Embryonic facial prominence (tissue), 1 donor: ENCODE measurements around the gene TSHZ2.

Experiments
- DNase-seq: peaks from one replicate; pipeline ENCODE4 v3.0.0-alpha.2; 2016; ENCODE audit errors: extremely low spot score

Gene TSHZ2

DNA sequence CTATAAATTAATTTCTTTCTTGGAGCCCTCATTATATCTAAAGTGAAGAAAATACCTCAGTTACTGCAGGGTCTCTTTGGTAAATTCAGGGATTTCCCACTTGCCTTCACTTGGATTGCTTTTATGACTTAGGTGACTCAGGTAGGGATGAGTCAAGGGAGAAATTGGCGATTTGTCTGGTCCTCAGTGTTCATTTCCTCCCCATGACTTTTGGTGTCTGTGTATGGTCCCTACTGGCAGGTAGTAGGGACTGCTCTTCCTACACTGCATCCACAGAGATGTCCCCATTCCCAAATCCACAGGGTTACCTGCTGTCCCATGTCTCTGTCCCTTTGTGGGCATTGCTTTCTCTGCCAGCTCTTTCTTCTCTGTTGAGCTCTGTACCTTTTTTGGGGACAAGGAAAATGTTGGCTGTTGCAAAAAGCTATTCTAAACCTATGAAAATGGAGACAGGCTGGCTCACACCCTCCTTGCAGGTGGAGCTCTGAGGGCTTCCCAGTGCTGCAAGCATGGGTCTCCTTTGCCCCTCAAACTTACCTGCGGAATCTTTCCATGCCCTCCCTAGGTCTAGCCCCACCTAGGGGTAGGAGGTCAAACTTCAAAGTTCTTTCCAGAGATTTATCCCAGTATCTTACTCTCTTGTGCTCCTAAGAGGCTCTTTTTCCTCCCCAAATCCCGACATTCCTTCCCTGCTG, 409.6 kb downstream of the TSHZ2 start:
- no peak for DNase-seq

- no peak for DNase-seq
Measured at GRCh38 chr20:53382263-53382844, 410.2 kb downstream of the TSHZ2 start.

GRCh38 chr20:53383916-53384315, 411.8 kb downstream of the TSHZ2 start:
- no peak for DNase-seq

DNA sequence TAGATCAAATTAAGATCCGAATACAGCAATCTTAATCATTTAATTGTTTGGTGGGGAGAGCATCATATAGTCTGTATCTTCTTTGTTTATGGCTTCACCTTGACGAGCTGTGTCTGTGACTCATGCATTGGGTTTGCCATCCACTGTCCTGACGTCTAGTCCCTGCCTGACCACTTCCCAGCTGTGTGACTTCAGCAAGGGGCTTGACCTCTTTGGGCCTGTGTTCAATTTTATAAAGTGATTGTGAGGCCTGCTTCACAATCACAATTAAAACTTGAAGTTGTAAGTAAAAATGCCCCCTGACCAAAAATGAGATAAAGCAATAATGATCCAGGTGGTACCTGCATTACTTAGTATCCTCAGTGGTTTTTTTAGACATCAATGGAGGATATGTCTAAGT, 412.2 kb downstream of the TSHZ2 start:
- no peak for DNase-seq

DNA sequence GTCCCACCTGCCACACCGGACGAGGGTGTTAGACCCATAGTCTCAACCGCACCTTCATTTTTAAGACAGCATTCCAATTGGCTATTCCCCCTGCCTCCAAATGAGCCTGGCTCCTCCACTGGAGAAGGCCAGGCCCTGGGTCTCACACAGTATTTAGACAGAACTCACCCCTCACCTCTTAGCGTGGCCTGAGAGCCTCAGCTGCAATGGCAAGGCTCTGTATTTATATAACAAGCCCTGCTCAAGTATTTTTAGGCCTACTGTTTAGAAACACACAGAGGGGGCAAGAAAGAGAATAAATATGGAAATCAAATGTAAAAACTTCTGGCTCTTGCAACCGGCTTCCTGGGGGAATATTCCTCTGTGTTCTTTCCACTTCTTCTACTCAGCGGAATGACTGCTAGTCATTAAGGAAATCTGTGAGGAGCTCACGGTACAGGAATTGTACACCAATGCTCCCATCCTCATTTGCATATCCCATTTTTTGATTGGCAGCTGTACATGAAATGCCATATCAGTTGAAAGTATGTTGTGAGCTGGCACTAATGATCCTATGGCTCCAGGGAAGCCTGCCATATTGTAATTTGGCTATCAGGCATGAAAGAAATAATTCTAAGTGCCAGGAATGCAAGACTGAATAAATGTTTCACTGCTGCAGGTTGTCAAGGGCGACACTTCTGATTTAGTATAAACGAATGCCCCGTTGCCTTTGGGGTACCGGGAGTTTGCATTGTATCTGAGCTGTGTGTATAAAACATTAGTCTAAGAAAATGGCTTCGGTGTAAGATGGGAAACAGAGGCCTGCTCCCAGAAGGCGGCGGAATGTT, 414.0 kb downstream of the TSHZ2 start:
- DNase-seq = no peak

- no peak for DNase-seq
Measured at GRCh38 chr20:53387983-53388675, 416.0 kb downstream of the TSHZ2 start.

DNA sequence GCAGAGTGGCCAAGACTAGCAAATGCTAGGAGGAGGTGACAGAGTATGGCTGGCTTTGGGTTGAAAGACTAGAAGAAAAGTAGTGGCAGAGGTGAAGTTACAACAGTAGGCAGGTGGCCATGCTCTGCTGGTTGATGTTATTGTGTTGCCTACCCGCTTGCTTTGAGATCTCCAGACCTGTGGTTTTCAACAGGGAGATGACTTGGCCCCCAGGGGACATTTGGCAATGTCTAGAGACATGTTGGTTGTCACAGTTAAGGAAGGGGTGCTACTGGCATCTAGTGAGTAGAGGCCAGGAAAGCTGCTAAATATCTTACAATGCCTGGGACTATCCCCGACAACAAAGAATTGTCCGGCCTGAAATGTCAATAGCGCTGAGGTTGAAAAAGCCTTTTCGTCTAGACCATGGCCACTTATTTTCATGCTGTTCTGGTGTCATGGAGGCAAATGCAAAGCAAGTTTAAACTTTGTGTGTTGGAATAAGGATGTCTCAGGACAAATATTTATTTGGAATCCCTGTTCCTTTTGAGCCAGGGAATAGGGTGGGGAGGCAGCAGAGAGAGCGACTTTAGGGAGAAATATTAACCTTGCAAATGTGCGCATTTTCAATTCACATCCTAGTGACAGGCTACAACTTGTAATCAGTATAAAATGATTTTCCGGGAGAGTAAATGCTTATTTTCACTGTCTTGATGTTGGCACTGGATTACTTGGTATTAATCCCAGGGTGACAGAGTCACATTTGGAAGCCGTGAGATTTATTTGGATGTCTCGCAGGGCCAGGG, 417.6 kb downstream of the TSHZ2 start:
- no peak for DNase-seq

- no peak for DNase-seq
Measured at GRCh38 chr20:53390770-53391169, 418.6 kb downstream of the TSHZ2 start.

GRCh38 chr20:53394433-53394832, 422.3 kb downstream of the TSHZ2 start:
- no peak for DNase-seq

DNA sequence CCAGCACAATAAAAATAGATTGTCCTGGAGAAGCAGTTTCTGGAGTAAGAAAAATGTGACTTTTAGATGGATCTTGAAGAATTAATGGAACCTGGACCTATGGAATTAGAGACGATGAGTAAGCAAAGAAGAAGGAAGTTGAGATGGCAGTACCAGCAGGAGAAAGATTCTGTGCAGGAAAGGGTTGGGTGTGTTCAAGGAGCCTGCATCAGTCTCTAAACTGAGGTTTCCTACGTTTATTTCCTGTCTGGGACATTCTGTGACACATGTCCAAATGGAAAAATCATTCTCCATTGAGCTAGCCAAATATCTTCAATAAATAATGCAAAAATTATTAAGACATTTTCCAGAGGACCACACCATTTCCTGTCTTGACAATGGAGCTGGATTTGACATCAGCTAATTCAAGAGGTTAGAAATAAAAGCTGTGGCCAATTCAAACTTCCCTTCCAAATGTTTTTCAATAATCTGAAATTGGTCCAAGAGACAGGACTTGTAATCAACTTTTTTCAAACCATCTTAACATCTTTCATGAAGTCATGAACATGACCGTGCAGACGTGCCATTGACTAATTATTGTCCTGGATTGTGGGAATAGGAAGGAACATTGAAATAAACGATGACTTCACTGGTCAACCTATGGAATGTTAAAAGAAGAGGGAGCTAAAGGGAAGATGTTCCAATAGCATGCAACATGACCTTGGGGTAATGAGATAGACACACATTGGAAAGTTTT, 423.2 kb downstream of the TSHZ2 start:
- DNase-seq = no peak

GRCh38 chr20:53399083-53399482, 426.9 kb downstream of the TSHZ2 start:
- no peak for DNase-seq

GRCh38 chr20:53399592-53400335, 427.6 kb downstream of the TSHZ2 start:
- no peak for DNase-seq

GRCh38 chr20:53402233-53403005, 430.3 kb downstream of the TSHZ2 start:
- no peak for DNase-seq

GRCh38 chr20:53403029-53403428, 430.9 kb downstream of the TSHZ2 start:
- DNase-seq = no peak

DNA sequence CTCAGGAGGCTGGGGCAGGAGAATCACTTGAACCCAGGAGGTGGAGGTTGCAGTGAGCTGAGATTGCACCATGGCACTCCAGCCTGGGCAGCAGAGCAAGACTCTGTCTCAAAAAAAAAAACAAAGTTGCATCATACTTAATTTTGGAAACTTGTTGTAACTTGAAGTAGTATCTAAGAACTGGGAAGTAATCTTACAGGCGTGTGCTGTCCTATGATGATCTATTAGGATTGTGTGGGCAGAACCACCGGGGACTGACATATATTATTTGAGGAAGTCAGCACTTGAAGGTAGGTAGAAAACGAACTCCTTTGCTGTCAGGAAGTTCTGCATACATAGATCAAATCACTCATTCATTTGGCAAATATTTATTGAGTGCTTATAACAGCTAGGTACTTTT, 433.0 kb downstream of the TSHZ2 start:
- DNase-seq = no peak

DNA sequence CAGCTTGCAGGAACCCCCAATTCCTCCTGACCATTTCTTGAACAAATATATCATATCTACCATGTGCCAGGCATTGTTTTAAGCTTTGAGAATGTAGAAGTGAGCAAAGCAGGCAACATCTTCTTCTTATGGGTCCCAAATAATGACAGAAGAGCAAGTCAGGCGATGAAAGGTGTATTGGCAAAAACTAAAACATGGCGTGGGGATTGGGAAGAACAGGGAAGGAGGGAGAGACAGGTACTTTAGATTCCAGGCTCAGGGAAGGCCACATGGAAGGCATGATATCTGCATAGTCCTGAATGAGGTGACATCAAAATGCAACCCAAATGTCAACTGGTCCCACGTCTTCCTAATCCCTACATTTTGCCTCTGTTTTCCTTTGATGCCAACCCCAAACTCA, 434.4 kb downstream of the TSHZ2 start:
- no peak for DNase-seq

DNA sequence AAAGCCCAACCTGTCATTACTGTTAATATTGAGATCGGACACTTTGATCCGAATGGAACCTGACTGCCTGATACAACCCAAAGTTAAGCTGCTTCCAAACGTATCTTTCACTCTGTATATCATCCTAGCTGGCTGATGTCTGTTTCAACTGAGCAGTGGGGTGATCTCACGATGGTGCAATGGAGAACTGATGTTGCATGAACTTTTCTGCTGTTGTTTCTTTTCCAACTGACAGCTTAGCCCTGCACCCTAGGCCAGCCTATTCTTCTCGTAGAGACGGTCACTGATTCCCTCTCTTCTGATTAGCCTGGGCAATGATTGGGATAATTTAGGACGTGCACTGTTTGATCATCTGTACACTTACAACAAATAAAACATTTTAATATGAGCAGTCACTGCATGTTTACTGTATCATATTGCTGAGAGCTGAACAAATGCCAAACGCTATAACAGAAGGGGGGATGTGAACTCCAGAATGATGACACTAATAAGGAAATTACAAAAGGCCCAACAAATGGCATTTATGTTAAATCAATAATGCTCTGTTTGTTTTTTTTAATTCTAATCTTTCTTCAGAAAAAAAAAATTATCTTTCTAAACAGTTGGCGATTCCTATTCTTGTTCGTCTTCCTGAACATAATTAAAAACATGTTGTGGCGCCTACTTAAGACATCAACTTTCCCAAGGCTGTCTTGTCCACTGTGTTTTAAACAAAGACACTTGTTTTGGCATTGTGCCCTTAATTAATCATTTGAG, 436.7 kb downstream of the TSHZ2 start:
- no peak for DNase-seq

GRCh38 chr20:53409447-53409717, 437.2 kb downstream of the TSHZ2 start:
- DNase-seq = no peak

DNA sequence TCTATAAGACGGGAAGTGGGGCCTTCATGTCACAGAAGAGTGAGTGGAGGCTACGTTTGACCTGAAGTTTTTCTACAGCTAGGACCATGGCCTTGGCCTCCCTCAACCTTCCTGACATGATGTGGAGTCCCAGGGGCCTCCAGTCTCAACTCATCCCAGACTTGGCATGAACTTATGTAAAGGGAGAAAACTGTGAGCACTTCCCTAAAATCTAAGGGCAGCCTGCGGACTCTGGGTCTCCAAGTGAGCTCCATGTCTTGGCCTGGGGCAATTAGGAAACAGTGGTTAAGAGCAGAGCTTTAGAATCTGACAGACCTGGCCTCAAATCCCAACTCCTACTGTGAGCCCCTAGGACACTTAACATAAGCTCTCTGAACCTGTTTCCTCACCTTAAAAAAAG, 439.0 kb downstream of the TSHZ2 start:
- DNase-seq = no peak
